ENCODE data around the gene PRKCE.

The PRKCE gene

DNA sequence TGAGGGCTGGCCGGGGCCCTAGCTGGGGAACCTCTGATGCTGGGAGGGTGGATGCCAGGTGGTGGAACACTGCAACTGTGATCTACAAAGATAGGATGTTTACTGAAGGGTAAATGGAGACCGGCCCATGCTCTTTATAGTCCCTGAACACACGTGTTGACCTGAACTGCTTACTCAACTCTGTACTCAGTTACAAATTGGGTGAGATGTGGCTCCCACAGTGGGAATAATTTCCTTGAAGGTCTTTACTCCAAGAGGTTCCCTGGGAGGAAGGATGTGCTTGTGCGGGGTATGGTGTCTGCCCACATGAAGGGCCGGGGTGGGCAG lies 254.1 kb downstream of the PRKCE start:
- TF ChIP-seq, protein P1, sequence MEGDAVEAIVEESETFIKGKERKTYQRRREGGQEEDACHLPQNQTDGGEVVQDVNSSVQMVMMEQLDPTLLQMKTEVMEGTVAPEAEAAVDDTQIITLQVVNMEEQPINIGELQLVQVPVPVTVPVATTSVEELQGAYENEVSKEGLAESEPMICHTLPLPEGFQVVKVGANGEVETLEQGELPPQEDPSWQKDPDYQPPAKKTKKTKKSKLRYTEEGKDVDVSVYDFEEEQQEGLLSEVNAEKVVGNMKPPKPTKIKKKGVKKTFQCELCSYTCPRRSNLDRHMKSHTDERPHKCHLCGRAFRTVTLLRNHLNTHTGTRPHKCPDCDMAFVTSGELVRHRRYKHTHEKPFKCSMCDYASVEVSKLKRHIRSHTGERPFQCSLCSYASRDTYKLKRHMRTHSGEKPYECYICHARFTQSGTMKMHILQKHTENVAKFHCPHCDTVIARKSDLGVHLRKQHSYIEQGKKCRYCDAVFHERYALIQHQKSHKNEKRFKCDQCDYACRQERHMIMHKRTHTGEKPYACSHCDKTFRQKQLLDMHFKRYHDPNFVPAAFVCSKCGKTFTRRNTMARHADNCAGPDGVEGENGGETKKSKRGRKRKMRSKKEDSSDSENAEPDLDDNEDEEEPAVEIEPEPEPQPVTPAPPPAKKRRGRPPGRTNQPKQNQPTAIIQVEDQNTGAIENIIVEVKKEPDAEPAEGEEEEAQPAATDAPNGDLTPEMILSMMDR (IDR thresholded peaks at IDR 0.05; ENCODE audit: low read depth, low read length), result no peak
- no peak for DNase-seq (ENCODE audit: low read depth in 2 of 2)
- no peak overlapping the region for H3K4me3 ChIP-seq (replicated peaks in 1 of 2; ENCODE audit: low read depth in 2 of 2, low read length in 2 of 2)

DNA sequence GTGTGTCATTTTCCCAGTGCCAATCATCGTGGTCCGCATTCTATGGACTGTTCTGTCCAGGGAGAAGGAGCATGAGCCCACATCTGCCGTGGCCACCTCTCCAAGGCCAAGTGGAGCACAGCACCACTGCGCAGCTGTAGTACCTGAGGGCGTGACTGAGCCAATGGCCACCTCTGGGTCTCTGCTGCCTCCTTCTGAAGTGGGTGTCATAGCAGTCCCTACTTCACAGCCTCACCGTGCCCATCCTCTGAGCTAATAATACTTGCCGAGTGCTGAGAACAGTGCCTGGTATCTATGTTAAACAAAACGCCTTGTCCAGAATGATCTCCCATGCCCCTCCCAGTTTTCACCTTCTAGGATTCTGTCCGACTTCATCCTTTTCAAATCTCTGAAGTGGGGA lies 256.1 kb downstream of the PRKCE start:
- no peak overlapping the region for H3K4me3 ChIP-seq (replicated peaks in 1 of 2; ENCODE audit: low read depth in 2 of 2, low read length in 2 of 2)
- TF ChIP-seq, protein P1 (IDR thresholded peaks at IDR 0.05; ENCODE audit: low read depth, low read length), result no peak
- DNase-seq (ENCODE audit: low read depth in 2 of 2), result no peak

DNA sequence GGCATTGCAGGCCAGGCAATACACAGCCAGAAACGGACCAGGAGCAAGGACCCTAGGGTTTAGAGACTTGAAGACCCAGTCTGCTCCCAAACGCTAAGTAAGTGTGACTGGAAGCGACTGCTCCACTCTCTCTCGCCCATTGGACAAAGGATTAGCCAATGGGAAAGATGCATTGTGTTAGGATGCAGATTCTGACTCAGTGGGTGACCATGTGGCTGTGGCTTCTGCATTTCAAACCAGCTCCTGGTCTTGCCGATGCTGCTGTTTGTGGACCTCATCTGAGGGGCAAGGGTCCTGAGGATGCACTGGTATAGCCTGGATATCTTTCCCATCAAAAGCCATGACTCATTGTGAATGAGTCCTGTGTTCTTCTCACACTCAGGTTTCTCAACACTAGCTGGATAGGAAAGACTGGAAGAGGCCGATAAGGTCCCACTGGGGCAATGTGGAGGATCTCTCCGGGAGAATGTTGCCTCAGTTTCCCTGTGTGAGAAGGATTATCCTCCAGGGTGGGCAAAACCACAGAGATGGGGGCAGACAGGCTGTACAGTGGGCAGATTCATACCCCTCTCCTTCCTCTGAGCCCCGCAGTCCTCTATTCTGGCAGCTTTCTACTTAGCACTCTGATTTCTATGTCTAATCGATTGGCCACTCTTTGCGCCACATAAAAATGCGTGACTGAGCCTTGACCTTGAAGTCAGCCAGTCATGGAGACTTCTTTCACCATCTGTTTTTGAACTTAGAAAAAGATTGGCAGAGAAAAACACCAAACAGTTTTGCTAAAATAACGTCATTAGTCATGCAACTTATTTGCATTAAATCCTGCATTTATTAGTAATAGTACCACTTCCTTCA lies 257.1 kb downstream of the PRKCE start:
- TF ChIP-seq, protein P1 (IDR thresholded peaks at IDR 0.05; ENCODE audit: low read depth, low read length), result no peak
- DNase-seq (ENCODE audit: low read depth in 2 of 2), result no peak

DNA sequence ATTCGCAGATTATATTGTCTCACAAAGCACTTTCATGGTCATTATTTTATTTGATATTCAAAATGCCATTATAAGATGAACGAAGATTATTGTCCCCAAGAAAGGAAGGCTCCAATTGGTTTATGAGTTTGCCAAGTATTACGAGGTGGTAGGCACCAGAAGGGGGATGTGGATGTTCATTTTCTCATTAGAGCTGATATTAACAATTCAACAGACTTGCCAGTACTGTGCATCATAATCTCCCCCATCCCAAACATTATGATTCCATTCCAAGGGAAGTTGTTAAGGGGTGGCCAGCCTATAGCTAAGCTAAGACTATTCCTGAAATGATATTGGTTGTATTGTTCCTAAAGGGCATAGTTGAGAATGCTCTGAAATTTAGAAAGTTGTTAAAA lies 257.7 kb downstream of the PRKCE start:
- TF ChIP-seq, protein P1 (IDR thresholded peaks at IDR 0.05; ENCODE audit: low read depth, low read length), result no peak
- DNase-seq (ENCODE audit: low read depth in 2 of 2), result no peak
- H3K4me3 ChIP-seq (replicated peaks in 1 of 2; ENCODE audit: low read depth in 2 of 2, low read length in 2 of 2), result no peak overlapping the region

More for the DNA sequence above, 257.1 kb downstream of the PRKCE start:
- no peak overlapping the region for H3K4me3 ChIP-seq (replicated peaks in 1 of 2; ENCODE audit: low read depth in 2 of 2, low read length in 2 of 2)

DNA sequence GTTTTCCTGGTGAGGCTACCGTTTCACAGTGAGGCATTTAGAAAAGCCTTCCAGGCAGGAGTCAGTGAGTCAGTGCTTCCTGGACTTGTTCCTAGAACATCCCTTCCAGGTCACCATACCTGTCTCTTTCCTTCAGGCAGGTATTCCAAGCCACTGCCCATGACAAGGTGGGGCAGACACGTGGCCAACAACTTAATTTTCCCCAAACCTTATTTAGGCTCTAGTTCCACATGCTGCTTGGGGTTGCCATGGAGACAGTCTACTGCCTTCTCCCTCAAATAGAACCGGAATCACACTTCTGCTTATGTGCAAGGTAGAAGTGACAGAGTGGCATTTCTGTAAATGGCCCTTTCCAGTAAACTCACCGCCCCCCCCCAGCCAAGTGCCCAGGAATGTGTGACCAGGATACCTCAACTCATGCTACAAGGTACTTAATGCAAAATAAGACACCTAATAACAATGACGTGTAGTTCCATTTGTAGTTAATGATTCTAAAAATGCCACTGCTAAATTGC lies 258.3 kb downstream of the PRKCE start:
- TF ChIP-seq, protein P1 (IDR thresholded peaks at IDR 0.05; ENCODE audit: low read depth, low read length), result no peak
- H3K4me3 ChIP-seq (replicated peaks in 1 of 2; ENCODE audit: low read depth in 2 of 2, low read length in 2 of 2), result no peak overlapping the region
- DNase-seq (ENCODE audit: low read depth in 2 of 2), result no peak

DNA sequence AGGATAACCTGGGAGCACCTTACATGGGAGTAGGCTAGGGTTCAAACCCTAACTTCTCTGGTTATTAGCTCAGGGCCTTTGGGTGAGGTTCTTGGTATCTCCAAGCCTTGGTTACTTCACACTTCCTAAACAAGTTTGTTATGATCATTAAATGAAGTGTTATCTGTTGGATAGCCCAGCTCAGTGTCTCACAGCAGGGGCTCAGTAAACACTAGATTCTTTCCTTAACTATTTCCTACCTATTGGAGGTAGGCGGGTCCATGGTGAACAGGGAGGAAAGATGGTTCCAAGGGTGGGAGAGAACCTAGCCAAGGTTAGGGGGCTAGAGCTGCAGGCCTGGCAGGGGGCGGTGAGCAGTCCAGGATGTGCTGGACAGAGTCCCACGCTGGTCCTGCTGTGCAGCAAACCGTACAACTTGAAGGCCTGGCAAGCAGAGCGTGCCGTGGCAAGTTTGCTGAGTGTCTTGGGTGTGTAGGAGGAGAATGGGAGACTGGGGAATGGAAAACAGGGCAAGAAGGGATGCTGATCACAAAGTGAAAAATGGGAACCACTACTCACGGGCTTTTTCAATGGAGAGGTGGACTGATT lies 259.1 kb downstream of the PRKCE start:
- DNase-seq (ENCODE audit: low read depth in 2 of 2), result no peak
- TF ChIP-seq, protein P1 (IDR thresholded peaks at IDR 0.05; ENCODE audit: low read depth, low read length), result no peak
- H3K4me3 ChIP-seq (replicated peaks in 1 of 2; ENCODE audit: low read depth in 2 of 2, low read length in 2 of 2), result no peak overlapping the region
